K562 (cell line): Measurements from ENCODE around the gene RWDD1. TPM values are rescaled to one million over a fixed set of nuclear protein-coding genes. Genes with fewer than 3 reads are reported as not detected.
A peak's percentile ranks its signal among the peaks of the same experiment; 100 is the strongest.

Experiments used
- ADNP ChIP-seq: fragments of 200-800 bp; sonication (Bioruptor generic); IDR thresholded peaks from 2 replicates; pipeline ENCODE4 v1.6.1; 2016; ENCODE audit warnings: missing genetic modification characterization, missing compliant biosample characterization
- ARID2 ChIP-seq: fragments of 450-650 bp; IDR thresholded peaks from 2 replicates; pipeline ENCODE4 v1.6.1; 2017; ENCODE audit warnings: antibody characterized with exemption, mild to moderate bottlenecking
- CBX8 ChIP-seq: fragments of 200-600 bp; sonication (generic); IDR thresholded peaks from 2 replicates; pipeline ENCODE4 v1.6.1; 2012; ENCODE audit warnings: borderline replicate concordance, mixed run types, low read depth, mild to moderate bottlenecking, moderate library complexity, mixed read lengths, low read length, control low read depth, inconsistent platforms; ENCODE audit not compliant: poor library complexity, severe bottlenecking; ENCODE audit errors: extremely low read depth
- COPS2 ChIP-seq: fragments of 450-650 bp; conservative IDR thresholded peaks from 2 replicates; pipeline ENCODE4 v1.6.1; 2016; ENCODE audit warnings: mild to moderate bottlenecking, moderate library complexity
- GABPB1 ChIP-seq: sonication (generic); formaldehyde crosslinking; IDR thresholded peaks from 2 replicates; pipeline ENCODE4 v1.8.0; 2022; ENCODE audit warnings: mild to moderate bottlenecking, missing genetic modification reagents
- GATAD2A ChIP-seq: fragments of 450-650 bp; IDR thresholded peaks from 2 replicates; pipeline ENCODE4 v1.6.1; 2017
- GTF2E2 ChIP-seq: fragments of 200-800 bp; sonication (Bioruptor generic); IDR thresholded peaks from 2 replicates; pipeline ENCODE4 v1.6.1; 2016; ENCODE audit warnings: missing genetic modification characterization, missing compliant biosample characterization
- HMG20B ChIP-seq: fragments of 250-450 bp; sonication (Bioruptor Pico); IDR thresholded peaks from 2 replicates; pipeline ENCODE4 v1.5.0; 2021; ENCODE audit warnings: mild to moderate bottlenecking
- KDM5B ChIP-seq: fragments of 200-600 bp; sonication (generic); IDR thresholded peaks from 2 replicates; pipeline ENCODE4 v1.6.1; 2012; ENCODE audit warnings: low read depth, mild to moderate bottlenecking, moderate library complexity, low read length, control low read depth, inconsistent platforms; ENCODE audit not compliant: insufficient replicate concordance
- RFX1 ChIP-seq: fragments of 450-650 bp; IDR thresholded peaks from 2 replicates; pipeline ENCODE4 v1.6.1; 2016; ENCODE audit warnings: mild to moderate bottlenecking, moderate library complexity
- SIX5 ChIP-seq, 2 experiments: IDR thresholded peaks; 2 replicates each; pipeline ENCODE4 v1.6.1; 2011; ENCODE audit warnings: low read length in 2 of 2, borderline replicate concordance in 1 of 2, low read depth in 1 of 2, mild to moderate bottlenecking in 1 of 2, moderate library complexity in 1 of 2; ENCODE audit not compliant: insufficient read depth in 1 of 2
- SMARCC2 ChIP-seq: fragments of 450-650 bp; IDR thresholded peaks from 2 replicates; pipeline ENCODE4 v1.6.1; 2017; ENCODE audit warnings: antibody characterized with exemption, moderate library complexity, mild to moderate bottlenecking, low read depth
- XRCC5 ChIP-seq: fragments of 200-400 bp; formaldehyde crosslinking; IDR thresholded peaks from 2 replicates; pipeline ENCODE4 v1.6.1; 2017; ENCODE audit warnings: low read depth, mild to moderate bottlenecking, low read length
- ZFP1 ChIP-seq: fragments of 450-650 bp; formaldehyde crosslinking; IDR thresholded peaks from 2 replicates; pipeline ENCODE4 v1.4.0; 2020; ENCODE audit warnings: mild to moderate bottlenecking, mixed read lengths
- ZNF140 ChIP-seq: fragments of 250-450 bp; sonication (Bioruptor Pico); IDR thresholded peaks from 2 replicates; pipeline ENCODE4 v1.8.0; 2021; ENCODE audit warnings: moderate library complexity, mild to moderate bottlenecking, inconsistent platforms
- ZNF143 ChIP-seq: sonication (generic); formaldehyde crosslinking; IDR thresholded peaks from 2 replicates; pipeline ENCODE4 v1.9.0; 2022; ENCODE audit warnings: mild to moderate bottlenecking, missing genetic modification reagents
- ZNF57 ChIP-seq: fragments of 450-650 bp; formaldehyde crosslinking; IDR thresholded peaks from 2 replicates; pipeline ENCODE4 v1.4.0; 2020; ENCODE audit warnings: mild to moderate bottlenecking, moderate library complexity
- ZNF76 ChIP-seq: fragments of 250-450 bp; sonication (Bioruptor Pico); IDR thresholded peaks from 2 replicates; pipeline ENCODE4 v1.4.0; 2020; ENCODE audit warnings: mild to moderate bottlenecking, moderate library complexity, borderline replicate concordance
- ZNF778 ChIP-seq: fragments of 450-650 bp; formaldehyde crosslinking; IDR thresholded peaks from 2 replicates; pipeline ENCODE4 v1.4.0; 2020; ENCODE audit warnings: mild to moderate bottlenecking, moderate library complexity
- polyA plus RNA-seq, 8 experiments: library from polyadenylated mRNA; depleted of rRNA in 4 of 8; stranded (reverse) in 5 of 8; unstranded in 3 of 8; fragments of >200 nt; fragmentation: Nextera tagmentation in 2 of 8; fragmentation: Illumina TruSeq in 1 of 8; extraction: Ambion mirVana in 2 of 8; extraction: Trizol in 1 of 8; gene quantifications; 2 replicates each; pipeline versions ENCODE4 v1.2.1 to v1.2.3, GENCODE V29; 2011 to 2014; ENCODE audit warnings: inconsistent platforms in 1 of 8, missing spikeins in 1 of 8
- total RNA-seq, 7 experiments: library from RNA; depleted of rRNA in 6 of 7; stranded (reverse); fragments of >200 nt in 6 of 7; fragmentation: Illumina TruSeq in 2 of 7; extraction: Trizol in 2 of 7; gene quantifications; 2 replicates each; pipeline versions ENCODE4 v1.2.1 to v1.2.3, GENCODE V29; 2011 to 2021; ENCODE audit warnings: low replicate concordance in 1 of 7
- TF ChIP-seq, protein P1 (sequence below): sonication (generic); formaldehyde crosslinking; IDR thresholded peaks from 2 replicates; pipeline ENCODE4 v1.8.1; 2022; ENCODE audit warnings: missing genetic modification reagents
- TF ChIP-seq, protein P2 (sequence below), 3 experiments: fragments of 200-800 bp in 1 of 3; sonication (Bioruptor generic) in 1 of 3; sonication (generic) in 1 of 3; formaldehyde crosslinking in 1 of 3; IDR thresholded peaks; 2 replicates each; pipeline versions ENCODE4 v1.6.1 to v1.8.0; 2016 to 2022; ENCODE audit warnings: mild to moderate bottlenecking in 2 of 3, missing compliant biosample characterization in 2 of 3, missing genetic modification characterization in 2 of 3, missing genetic modification reagents in 1 of 3
- TF ChIP-seq, protein P3 (sequence below): IDR thresholded peaks from 2 replicates; pipeline ENCODE4 v1.6.1; 2016; ENCODE audit warnings: missing genetic modification characterization, missing compliant biosample characterization
- TF ChIP-seq, protein P4 (sequence below): IDR thresholded peaks from 3 replicates; pipeline ENCODE4 v1.6.1; 2011; ENCODE audit warnings: borderline replicate concordance, mild to moderate bottlenecking; ENCODE audit not compliant: insufficient read length, insufficient read depth

RWDD1 gene
- total and polyA plus RNA-seq, 9 of the 15 experiments (the other 6 are each of a cell fraction or from before 2014, with no cell fraction given): 31.9 to 89.8 (median 48.7) TPM

DNA sequence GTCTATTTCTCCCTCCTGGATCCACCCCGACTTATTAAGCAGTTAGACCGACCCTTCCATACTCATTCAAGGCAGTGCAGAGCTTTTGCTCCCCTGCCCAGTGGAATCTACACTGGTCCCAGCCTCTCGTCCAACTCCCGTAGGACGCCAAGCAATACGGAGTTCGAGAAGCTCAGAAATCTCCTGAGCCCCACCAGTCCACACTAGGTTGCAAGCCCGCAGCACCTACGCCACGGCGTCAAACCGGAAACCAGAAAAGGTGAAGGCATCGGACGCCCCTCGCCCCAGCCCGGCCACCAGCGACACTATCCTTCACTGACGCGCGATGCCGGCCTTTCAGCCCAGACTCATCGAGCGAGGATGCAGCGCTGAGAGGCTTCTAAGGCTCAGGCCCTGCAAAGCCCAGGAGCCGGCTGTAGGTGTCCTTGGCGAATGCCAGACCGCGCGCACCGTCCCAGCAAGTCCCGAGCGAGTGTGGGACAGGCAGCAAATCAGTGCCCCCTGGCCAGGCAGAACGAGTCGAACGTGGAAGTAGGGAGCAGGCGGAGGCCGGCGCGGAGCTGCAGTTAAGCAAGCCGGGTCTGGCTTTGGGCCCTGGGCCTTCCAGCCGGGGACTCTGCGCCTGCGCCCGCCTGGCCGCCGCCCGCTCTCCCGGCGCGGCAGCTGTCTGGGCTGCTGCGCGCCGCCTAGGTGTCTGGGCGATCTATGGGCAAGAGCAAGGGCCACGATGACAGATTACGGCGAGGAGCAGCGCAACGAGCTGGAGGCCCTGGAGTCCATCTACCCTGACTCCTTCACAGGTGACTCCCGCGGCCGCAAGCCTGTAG lies at the start of gene RWDD1 (continued):
- no peak for TF ChIP-seq ZNF143
- TF ChIP-seq, protein P1, sequence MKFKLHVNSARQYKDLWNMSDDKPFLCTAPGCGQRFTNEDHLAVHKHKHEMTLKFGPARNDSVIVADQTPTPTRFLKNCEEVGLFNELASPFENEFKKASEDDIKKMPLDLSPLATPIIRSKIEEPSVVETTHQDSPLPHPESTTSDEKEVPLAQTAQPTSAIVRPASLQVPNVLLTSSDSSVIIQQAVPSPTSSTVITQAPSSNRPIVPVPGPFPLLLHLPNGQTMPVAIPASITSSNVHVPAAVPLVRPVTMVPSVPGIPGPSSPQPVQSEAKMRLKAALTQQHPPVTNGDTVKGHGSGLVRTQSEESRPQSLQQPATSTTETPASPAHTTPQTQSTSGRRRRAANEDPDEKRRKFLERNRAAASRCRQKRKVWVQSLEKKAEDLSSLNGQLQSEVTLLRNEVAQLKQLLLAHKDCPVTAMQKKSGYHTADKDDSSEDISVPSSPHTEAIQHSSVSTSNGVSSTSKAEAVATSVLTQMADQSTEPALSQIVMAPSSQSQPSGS: no peak
- TF ChIP-seq SIX5 (IDR thresholded peaks at IDR 0.05; ENCODE audit: borderline replicate concordance in 1 of 2, insufficient read depth in 1 of 2, low read depth in 1 of 2, low read length in 2 of 2): peak; percentile 23; a peak in 2 of 4 replicates
- peak; percentile 36; the same call in 1 of the 2 replicates for TF ChIP-seq ARID2
- no peak for TF ChIP-seq SMARCC2
- TF ChIP-seq ZNF57 (CRISPR knock-in tag): no peak
- TF ChIP-seq CBX8: no peak
- TF ChIP-seq GABPB1 (CRISPR knock-in tag): peak; percentile 78; the same call in 1 of the 2 replicates
- TF ChIP-seq, protein P2, sequence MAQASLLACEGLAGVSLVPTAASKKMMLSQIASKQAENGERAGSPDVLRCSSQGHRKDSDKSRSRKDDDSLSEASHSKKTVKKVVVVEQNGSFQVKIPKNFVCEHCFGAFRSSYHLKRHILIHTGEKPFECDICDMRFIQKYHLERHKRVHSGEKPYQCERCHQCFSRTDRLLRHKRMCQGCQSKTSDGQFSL (CRISPR knock-in tag; IDR thresholded peaks at IDR 0.05): no peak
- TF ChIP-seq, protein P2 (tag; IDR thresholded peaks at IDR 0.05): no peak
- TF ChIP-seq ZNF778 (CRISPR knock-in tag): no peak
- 0 out of 2 replicates have a peak, but pooled peaks have one; percentile 32 for TF ChIP-seq GATAD2A
- TF ChIP-seq ADNP (tag): no peak
- TF ChIP-seq HMG20B (CRISPR knock-in tag): no peak
- TF ChIP-seq ZNF140 (CRISPR knock-in tag): no peak
- TF ChIP-seq ZFP1 (CRISPR knock-in tag): no peak
- no peak for TF ChIP-seq GTF2E2
- TF ChIP-seq RFX1: no peak
- TF ChIP-seq, protein P3, sequence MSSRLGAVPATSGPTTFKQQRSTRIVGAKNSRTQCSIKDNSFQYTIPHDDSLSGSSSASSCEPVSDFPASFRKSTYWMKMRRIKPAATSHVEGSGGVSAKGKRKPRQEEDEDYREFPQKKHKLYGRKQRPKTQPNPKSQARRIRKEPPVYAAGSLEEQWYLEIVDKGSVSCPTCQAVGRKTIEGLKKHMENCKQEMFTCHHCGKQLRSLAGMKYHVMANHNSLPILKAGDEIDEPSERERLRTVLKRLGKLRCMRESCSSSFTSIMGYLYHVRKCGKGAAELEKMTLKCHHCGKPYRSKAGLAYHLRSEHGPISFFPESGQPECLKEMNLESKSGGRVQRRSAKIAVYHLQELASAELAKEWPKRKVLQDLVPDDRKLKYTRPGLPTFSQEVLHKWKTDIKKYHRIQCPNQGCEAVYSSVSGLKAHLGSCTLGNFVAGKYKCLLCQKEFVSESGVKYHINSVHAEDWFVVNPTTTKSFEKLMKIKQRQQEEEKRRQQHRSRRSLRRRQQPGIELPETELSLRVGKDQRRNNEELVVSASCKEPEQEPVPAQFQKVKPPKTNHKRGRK (tag): no peak
- TF ChIP-seq, protein P4, sequence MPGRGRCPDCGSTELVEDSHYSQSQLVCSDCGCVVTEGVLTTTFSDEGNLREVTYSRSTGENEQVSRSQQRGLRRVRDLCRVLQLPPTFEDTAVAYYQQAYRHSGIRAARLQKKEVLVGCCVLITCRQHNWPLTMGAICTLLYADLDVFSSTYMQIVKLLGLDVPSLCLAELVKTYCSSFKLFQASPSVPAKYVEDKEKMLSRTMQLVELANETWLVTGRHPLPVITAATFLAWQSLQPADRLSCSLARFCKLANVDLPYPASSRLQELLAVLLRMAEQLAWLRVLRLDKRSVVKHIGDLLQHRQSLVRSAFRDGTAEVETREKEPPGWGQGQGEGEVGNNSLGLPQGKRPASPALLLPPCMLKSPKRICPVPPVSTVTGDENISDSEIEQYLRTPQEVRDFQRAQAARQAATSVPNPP: no peak
- TF ChIP-seq COPS2: no peak
- TF ChIP-seq XRCC5: peak; percentile 99
- TF ChIP-seq KDM5B: peak; percentile 91
- no peak for TF ChIP-seq ZNF76 (CRISPR knock-in tag)
